GM04503 (cell line): ENCODE results near the gene PRICKLE2.

Experiments
- DNase-seq: peaks from one replicate; pipeline ENCODE4 v3.0.0-alpha.2; 2012; ENCODE audit warnings: low read depth

Gene PRICKLE2

GRCh38 chr3:64220161-64220914, 4.9 kb downstream of the PRICKLE2 start:
- DNase-seq, result no peak

GRCh38 chr3:64218746-64219145, 6.5 kb downstream of the PRICKLE2 start:
- DNase-seq, result no peak

GRCh38 chr3:64218329-64218728, 6.9 kb downstream of the PRICKLE2 start:
- DNase-seq, result no peak

GRCh38 chr3:64216274-64217147, 8.8 kb downstream of the PRICKLE2 start:
- DNase-seq, result no peak

GRCh38 chr3:64215559-64215958, 9.7 kb downstream of the PRICKLE2 start:
- no peak for DNase-seq

- DNase-seq, result no peak
Observed at GRCh38 chr3:64215103-64215502, 10.2 kb downstream of the PRICKLE2 start.

- DNase-seq, result no peak
Observed at GRCh38 chr3:64214381-64215018, 10.8 kb downstream of the PRICKLE2 start.

- no peak for DNase-seq
Observed at GRCh38 chr3:64213962-64214379, 11.3 kb downstream of the PRICKLE2 start.

- no peak for DNase-seq
Observed at GRCh38 chr3:64213224-64213878, 11.9 kb downstream of the PRICKLE2 start.

- no peak for DNase-seq
Observed at GRCh38 chr3:64209866-64210621, 15.2 kb downstream of the PRICKLE2 start.

- DNase-seq, result no peak
Observed at GRCh38 chr3:64207289-64208080, 17.8 kb downstream of the PRICKLE2 start.

- no peak for DNase-seq
Observed at GRCh38 chr3:64203969-64204908, 21.0 kb downstream of the PRICKLE2 start.

GRCh38 chr3:64203216-64203615, 22.1 kb downstream of the PRICKLE2 start:
- no peak for DNase-seq

GRCh38 chr3:64199932-64200331, 25.3 kb downstream of the PRICKLE2 start:
- DNase-seq, result no peak

- no peak for DNase-seq
Observed at GRCh38 chr3:64196236-64196929, 28.9 kb downstream of the PRICKLE2 start.

GRCh38 chr3:64195789-64196188, 29.5 kb downstream of the PRICKLE2 start:
- DNase-seq, result no peak

GRCh38 chr3:64191822-64192221, 33.4 kb downstream of the PRICKLE2 start:
- DNase-seq, result no peak
